GM23338 (cell line): ENCODE data around the gene RPL13. TPM values are rescaled to one million over a fixed set of nuclear protein-coding genes. Genes with fewer than 3 reads are reported as not detected.

Experiments
- ATAC-seq: fragments of 200-7000 bp; cut with Tn5 transposase; 3 replicates; pipeline ENCODE4 v1.9.1; 2020
- DNase-seq: peaks from one replicate; pipeline ENCODE4 v3.0.0-alpha.2; 2015; ENCODE audit warnings: low spot score
- H2AFZ ChIP-seq: fragments of 200-600 bp; sonication (generic); 2 replicates; pipeline ENCODE4 v1.8.0; 2016; ENCODE audit warnings: antibody characterized with exemption, mild to moderate bottlenecking, moderate library complexity
- H3F3A ChIP-seq: fragments of 200-600 bp; sonication (generic); replicated peaks from 2 replicates; pipeline ENCODE4 v1.8.0; 2017; ENCODE audit warnings: antibody characterized with exemption, mixed run types, low read depth
- H3K27ac ChIP-seq: fragments of 200-600 bp; sonication (generic); 2 replicates; pipeline ENCODE4 v1.6.1; 2016; ENCODE audit warnings: low read depth
- H3K27me3 ChIP-seq: fragments of 200-600 bp; sonication (generic); 2 replicates; pipeline ENCODE4 v1.8.0; 2016; ENCODE audit warnings: mild to moderate bottlenecking, mixed run types, moderate library complexity; ENCODE audit not compliant: insufficient read depth
- H3K36me3 ChIP-seq: fragments of 200-600 bp; sonication (generic); 2 replicates; pipeline ENCODE4 v1.8.0; 2016; ENCODE audit warnings: mild to moderate bottlenecking; ENCODE audit not compliant: insufficient read depth
- H3K4me1 ChIP-seq: fragments of 200-600 bp; sonication (generic); 2 replicates; pipeline ENCODE4 v1.8.0; 2016; ENCODE audit warnings: mild to moderate bottlenecking, moderate library complexity; ENCODE audit not compliant: insufficient read depth
- H3K4me2 ChIP-seq: fragments of 200-600 bp; sonication (generic); 2 replicates; pipeline ENCODE4 v1.7.1; 2017; ENCODE audit warnings: mixed run types
- H3K4me3 ChIP-seq: fragments of 200-600 bp; sonication (generic); 2 replicates; pipeline ENCODE4 v1.6.1; 2016; ENCODE audit warnings: mixed run types
- H3K79me2 ChIP-seq: fragments of 200-600 bp; sonication (generic); replicated peaks from 2 replicates; pipeline ENCODE4 v1.8.0; 2017; ENCODE audit warnings: mild to moderate bottlenecking; ENCODE audit not compliant: insufficient read depth
- H3K9me2 ChIP-seq: fragments of 200-600 bp; sonication (generic); 2 replicates; pipeline ENCODE4 v1.8.0; 2017; ENCODE audit not compliant: insufficient read depth
- H4K20me1 ChIP-seq: fragments of 200-600 bp; sonication (generic); replicated peaks from 2 replicates; pipeline ENCODE4 v1.8.0; 2017; ENCODE audit warnings: mild to moderate bottlenecking; ENCODE audit not compliant: insufficient read depth
- H3K27ac Mint-ChIP-seq: 2 replicates; pipeline ENCODE4 v1.8.0; 2020; ENCODE audit warnings: inconsistent platforms, mild to moderate bottlenecking, moderate library complexity, mixed read lengths
- H3K27me3 Mint-ChIP-seq: 3 replicates; pipeline ENCODE4 v1.8.0; 2022; ENCODE audit warnings: low read depth, mild to moderate bottlenecking, moderate library complexity, mixed read lengths, inconsistent platforms; ENCODE audit not compliant: insufficient read depth, poor library complexity
- H3K36me3 Mint-ChIP-seq: 3 replicates; pipeline ENCODE4 v1.8.0; 2021; ENCODE audit warnings: low read depth, mild to moderate bottlenecking, inconsistent platforms, moderate library complexity, mixed read lengths
- H3K4me1 Mint-ChIP-seq: 3 replicates; pipeline ENCODE4 v1.8.0; 2020; ENCODE audit warnings: mild to moderate bottlenecking, inconsistent platforms, mixed read lengths
- H3K4me3 Mint-ChIP-seq: 3 replicates; pipeline ENCODE4 v1.8.0; 2021; ENCODE audit warnings: moderate library complexity, mild to moderate bottlenecking, inconsistent platforms, mixed read lengths
- H3K9me3 Mint-ChIP-seq: 3 replicates; pipeline ENCODE4 v1.8.0; 2020; ENCODE audit warnings: moderate library complexity, mild to moderate bottlenecking, inconsistent platforms, mixed read lengths
- CREB1 ChIP-seq: fragments of 250-450 bp; sonication (Bioruptor Pico); IDR thresholded peaks from 2 replicates; pipeline ENCODE4 v1.5.0; 2020; ENCODE audit warnings: low read depth, mild to moderate bottlenecking, moderate library complexity
- ETS1 ChIP-seq: IDR thresholded peaks from 2 replicates; pipeline ENCODE4 v1.6.1; 2016; ENCODE audit warnings: antibody characterized with exemption
- EZH2 ChIP-seq: fragments of 200-600 bp; sonication (generic); IDR thresholded peaks from one replicate; pipeline ENCODE4 v1.8.0; 2017; ENCODE audit warnings: antibody characterized with exemption, mild to moderate bottlenecking, low read depth; ENCODE audit not compliant: unreplicated experiment
- EZH2phosphoT487 ChIP-seq: fragments of 200-600 bp; sonication (generic); IDR thresholded peaks from one replicate; pipeline ENCODE4 v1.8.1; 2018; ENCODE audit warnings: antibody characterized with exemption; ENCODE audit not compliant: unreplicated experiment
- JUNB ChIP-seq: IDR thresholded peaks from one replicate; pipeline ENCODE4 v1.6.1; 2016; ENCODE audit warnings: antibody characterized with exemption; ENCODE audit not compliant: unreplicated experiment
- NANOG ChIP-seq: IDR thresholded peaks from 2 replicates; pipeline ENCODE4 v1.6.1; 2016; ENCODE audit warnings: antibody characterized with exemption, borderline replicate concordance
- POLR2AphosphoS5 ChIP-seq: IDR thresholded peaks from 2 replicates; pipeline ENCODE4 v1.6.1; 2016; ENCODE audit warnings: antibody characterized with exemption, low read depth
- STAT1 ChIP-seq: IDR thresholded peaks from one replicate; pipeline ENCODE4 v1.6.1; 2016; ENCODE audit warnings: antibody characterized with exemption; ENCODE audit not compliant: unreplicated experiment
- ZNF114 ChIP-seq: fragments of 250-450 bp; sonication (Bioruptor Pico); IDR thresholded peaks from 2 replicates; pipeline ENCODE4 v1.5.0; 2020; ENCODE audit warnings: mild to moderate bottlenecking, moderate library complexity
- ZNF331 ChIP-seq: fragments of 250-450 bp; sonication (Bioruptor Pico); IDR thresholded peaks from 2 replicates; pipeline ENCODE4 v1.5.0; 2020; ENCODE audit warnings: low read depth, mild to moderate bottlenecking, moderate library complexity
- ZNF462 ChIP-seq: fragments of 250-450 bp; sonication (Bioruptor Pico); IDR thresholded peaks from 2 replicates; pipeline ENCODE4 v1.5.0; 2020; ENCODE audit warnings: mild to moderate bottlenecking, moderate library complexity
- polyA plus RNA-seq: library from polyadenylated mRNA; unstranded; fragments of >200 nt; fragmentation: Nextera tagmentation; extraction: Ambion mirVana; gene quantifications from 2 replicates; pipeline ENCODE4 v1.2.1, GENCODE V29; 2016
- total RNA-seq: library from RNA; depleted of rRNA; stranded (reverse); fragments of >200 nt; shearing (Covaris generic); gene quantifications from 2 replicates; pipeline ENCODE4 v1.2.3, GENCODE V29; 2014
- TF ChIP-seq, protein P1 (sequence below): IDR thresholded peaks from one replicate; pipeline ENCODE4 v1.6.1; 2018; ENCODE audit warnings: antibody characterized with exemption; ENCODE audit not compliant: unreplicated experiment
- TF ChIP-seq, protein P2 (sequence below), 2 experiments: fragments of 200-600 bp in 1 of 2; sonication (generic) in 1 of 2; conservative IDR thresholded peaks; 2 replicates each; pipeline versions ENCODE4 v1.5.1 to v1.6.1; 2016 to 2017; ENCODE audit warnings: antibody characterized with exemption in 2 of 2, low read depth in 2 of 2, mild to moderate bottlenecking in 2 of 2, moderate library complexity in 1 of 2

The RPL13 gene
- total and polyA plus RNA-seq, 2 experiments from 2014 or later: 3,489 to 3,617 TPM

GRCh38 chr16:89605186-89605970, 44.9 kb downstream of the RPL13 start:
- H3K27ac ChIP-seq: no peak overlapping the region
- no peaks in the 10 kb centered on the region for H3K36me3 Mint-ChIP-seq
- no peaks in the 10 kb centered on the region for H3K27me3 ChIP-seq
- TF ChIP-seq, protein P1, sequence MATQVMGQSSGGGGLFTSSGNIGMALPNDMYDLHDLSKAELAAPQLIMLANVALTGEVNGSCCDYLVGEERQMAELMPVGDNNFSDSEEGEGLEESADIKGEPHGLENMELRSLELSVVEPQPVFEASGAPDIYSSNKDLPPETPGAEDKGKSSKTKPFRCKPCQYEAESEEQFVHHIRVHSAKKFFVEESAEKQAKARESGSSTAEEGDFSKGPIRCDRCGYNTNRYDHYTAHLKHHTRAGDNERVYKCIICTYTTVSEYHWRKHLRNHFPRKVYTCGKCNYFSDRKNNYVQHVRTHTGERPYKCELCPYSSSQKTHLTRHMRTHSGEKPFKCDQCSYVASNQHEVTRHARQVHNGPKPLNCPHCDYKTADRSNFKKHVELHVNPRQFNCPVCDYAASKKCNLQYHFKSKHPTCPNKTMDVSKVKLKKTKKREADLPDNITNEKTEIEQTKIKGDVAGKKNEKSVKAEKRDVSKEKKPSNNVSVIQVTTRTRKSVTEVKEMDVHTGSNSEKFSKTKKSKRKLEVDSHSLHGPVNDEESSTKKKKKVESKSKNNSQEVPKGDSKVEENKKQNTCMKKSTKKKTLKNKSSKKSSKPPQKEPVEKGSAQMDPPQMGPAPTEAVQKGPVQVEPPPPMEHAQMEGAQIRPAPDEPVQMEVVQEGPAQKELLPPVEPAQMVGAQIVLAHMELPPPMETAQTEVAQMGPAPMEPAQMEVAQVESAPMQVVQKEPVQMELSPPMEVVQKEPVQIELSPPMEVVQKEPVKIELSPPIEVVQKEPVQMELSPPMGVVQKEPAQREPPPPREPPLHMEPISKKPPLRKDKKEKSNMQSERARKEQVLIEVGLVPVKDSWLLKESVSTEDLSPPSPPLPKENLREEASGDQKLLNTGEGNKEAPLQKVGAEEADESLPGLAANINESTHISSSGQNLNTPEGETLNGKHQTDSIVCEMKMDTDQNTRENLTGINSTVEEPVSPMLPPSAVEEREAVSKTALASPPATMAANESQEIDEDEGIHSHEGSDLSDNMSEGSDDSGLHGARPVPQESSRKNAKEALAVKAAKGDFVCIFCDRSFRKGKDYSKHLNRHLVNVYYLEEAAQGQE: no peak
- TF ChIP-seq EZH2phosphoT487 (no peak), POLR2AphosphoS5 (no peak), ZNF331 (CRISPR knock-in tag) (no peak), ETS1 (no peak), NANOG (no peak), CREB1 (CRISPR knock-in tag) (no peak), ZNF462 (CRISPR knock-in tag) (no peak), STAT1 (no peak), EZH2 (no peak), JUNB (no peak), ZNF114 (CRISPR knock-in tag) (no peak)
- TF ChIP-seq, protein P2, sequence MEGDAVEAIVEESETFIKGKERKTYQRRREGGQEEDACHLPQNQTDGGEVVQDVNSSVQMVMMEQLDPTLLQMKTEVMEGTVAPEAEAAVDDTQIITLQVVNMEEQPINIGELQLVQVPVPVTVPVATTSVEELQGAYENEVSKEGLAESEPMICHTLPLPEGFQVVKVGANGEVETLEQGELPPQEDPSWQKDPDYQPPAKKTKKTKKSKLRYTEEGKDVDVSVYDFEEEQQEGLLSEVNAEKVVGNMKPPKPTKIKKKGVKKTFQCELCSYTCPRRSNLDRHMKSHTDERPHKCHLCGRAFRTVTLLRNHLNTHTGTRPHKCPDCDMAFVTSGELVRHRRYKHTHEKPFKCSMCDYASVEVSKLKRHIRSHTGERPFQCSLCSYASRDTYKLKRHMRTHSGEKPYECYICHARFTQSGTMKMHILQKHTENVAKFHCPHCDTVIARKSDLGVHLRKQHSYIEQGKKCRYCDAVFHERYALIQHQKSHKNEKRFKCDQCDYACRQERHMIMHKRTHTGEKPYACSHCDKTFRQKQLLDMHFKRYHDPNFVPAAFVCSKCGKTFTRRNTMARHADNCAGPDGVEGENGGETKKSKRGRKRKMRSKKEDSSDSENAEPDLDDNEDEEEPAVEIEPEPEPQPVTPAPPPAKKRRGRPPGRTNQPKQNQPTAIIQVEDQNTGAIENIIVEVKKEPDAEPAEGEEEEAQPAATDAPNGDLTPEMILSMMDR (conservative IDR thresholded peaks at IDR 0.05; ENCODE audit: low read depth in 2 of 2): no peak
- no peaks in the 10 kb centered on the region for H3K9me3 Mint-ChIP-seq
- H3F3A ChIP-seq: no peaks in the 10 kb centered on the region
- H3K4me1 Mint-ChIP-seq: peaks cover 7% of the 10 kb centered on the region
- H2AFZ ChIP-seq: no peak overlapping the region
- H3K4me3 Mint-ChIP-seq: no peak overlapping the region
- no peaks in the 10 kb centered on the region for H3K36me3 ChIP-seq
- H3K4me3 ChIP-seq: no peak overlapping the region
- no peaks in the 10 kb centered on the region for H4K20me1 ChIP-seq
- H3K4me1 ChIP-seq: peaks cover 11% of the 10 kb centered on the region
- ATAC-seq (no peak), DNase-seq (no peak)
- H3K27me3 Mint-ChIP-seq: peaks cover 6% of the 10 kb centered on the region
- H3K27ac Mint-ChIP-seq: no peak overlapping the region
- H3K79me2 ChIP-seq: no peaks in the 10 kb centered on the region
- no peak overlapping the region for H3K4me2 ChIP-seq
- H3K9me2 ChIP-seq: no peaks in the 10 kb centered on the region
